ENCODE measurements around the gene NCOA3. TPM values are rescaled to one million over a fixed set of nuclear protein-coding genes. Genes with fewer than 3 reads are reported as not detected.
A peak's percentile ranks its signal among the peaks of the same experiment; 100 is the strongest.
"Not testable (repeated sequence)": the region's sequence is repeated elsewhere in the genome, so short reads cannot be mapped to it uniquely, and the experiment has no call there.

NCOA3 gene
- total RNA-seq, 1 donor from 2014 or later: 24.6 TPM

DNA sequence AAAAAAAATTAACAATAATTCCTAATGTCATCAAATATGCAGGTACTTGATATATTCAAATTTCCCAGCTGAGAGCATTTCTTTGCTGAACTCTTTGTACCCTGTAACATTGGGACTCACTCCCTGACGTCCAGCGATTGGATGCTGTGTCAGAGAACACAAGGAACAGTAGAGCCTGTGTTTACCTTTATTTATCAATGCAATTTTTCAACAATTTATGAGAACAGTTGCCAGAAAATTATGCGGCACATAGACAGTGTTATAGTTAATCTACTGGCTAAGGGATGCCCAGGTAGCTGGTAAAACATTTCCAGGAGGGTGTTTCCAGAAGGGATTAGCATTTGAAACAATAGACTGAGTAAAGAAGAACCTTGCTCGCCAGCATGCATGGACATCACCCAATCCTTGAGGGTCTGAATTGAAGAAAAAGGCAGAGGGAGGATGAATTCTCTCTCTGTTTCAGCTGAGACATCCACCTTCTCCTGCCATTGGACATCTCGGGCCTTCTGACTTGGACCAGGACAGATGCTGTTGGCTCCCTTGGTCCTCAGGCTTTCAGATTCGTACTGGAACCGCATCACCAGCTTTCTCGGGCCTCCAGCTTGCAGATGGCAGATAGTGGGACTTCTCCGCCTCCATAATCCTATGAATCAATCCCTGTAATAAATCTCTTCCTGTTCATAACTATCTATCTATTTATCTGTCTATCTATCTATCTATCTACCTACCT lies 42.2 kb upstream of the NCOA3 start:
- H3K4me1 Mint-ChIP-seq (ENCODE audit: low read depth, unreplicated experiment): no peaks in the 10 kb centered on the region
- no peaks in the 10 kb centered on the region for H3K36me3 Mint-ChIP-seq (ENCODE audit: unreplicated experiment)
- no peak overlapping the region for H3K4me3 Mint-ChIP-seq (ENCODE audit: unreplicated experiment)
- no peak overlapping the region for H3K27ac Mint-ChIP-seq (ENCODE audit: unreplicated experiment)
- H3K9me3 Mint-ChIP-seq (ENCODE audit: unreplicated experiment): no peaks in the 10 kb centered on the region
- DNase-seq: no peak
- peaks cover 2% of the 10 kb centered on the region for H3K27me3 Mint-ChIP-seq (ENCODE audit: unreplicated experiment)
- TF ChIP-seq, protein P1, sequence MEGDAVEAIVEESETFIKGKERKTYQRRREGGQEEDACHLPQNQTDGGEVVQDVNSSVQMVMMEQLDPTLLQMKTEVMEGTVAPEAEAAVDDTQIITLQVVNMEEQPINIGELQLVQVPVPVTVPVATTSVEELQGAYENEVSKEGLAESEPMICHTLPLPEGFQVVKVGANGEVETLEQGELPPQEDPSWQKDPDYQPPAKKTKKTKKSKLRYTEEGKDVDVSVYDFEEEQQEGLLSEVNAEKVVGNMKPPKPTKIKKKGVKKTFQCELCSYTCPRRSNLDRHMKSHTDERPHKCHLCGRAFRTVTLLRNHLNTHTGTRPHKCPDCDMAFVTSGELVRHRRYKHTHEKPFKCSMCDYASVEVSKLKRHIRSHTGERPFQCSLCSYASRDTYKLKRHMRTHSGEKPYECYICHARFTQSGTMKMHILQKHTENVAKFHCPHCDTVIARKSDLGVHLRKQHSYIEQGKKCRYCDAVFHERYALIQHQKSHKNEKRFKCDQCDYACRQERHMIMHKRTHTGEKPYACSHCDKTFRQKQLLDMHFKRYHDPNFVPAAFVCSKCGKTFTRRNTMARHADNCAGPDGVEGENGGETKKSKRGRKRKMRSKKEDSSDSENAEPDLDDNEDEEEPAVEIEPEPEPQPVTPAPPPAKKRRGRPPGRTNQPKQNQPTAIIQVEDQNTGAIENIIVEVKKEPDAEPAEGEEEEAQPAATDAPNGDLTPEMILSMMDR (IDR thresholded peaks at IDR 0.05; ENCODE audit: partially characterized antibody, unreplicated experiment): no peak

DNA sequence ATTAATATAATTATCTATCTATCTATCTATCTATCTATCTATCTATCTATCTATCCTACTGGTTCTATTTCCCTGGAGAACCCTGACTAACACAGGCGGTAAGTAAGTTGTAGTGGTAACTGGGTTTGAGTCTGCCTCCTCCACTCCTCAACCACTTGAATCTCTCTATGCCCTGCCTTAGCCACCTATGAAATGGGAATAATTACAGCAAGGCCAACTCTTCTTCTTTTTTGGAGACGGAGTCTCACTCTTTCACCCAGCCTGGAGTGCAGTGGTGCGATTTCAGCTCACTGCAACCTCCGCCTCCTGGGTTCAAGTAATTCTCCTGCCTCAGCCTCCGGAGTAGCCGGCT lies 41.0 kb upstream of the NCOA3 start:
- not testable (repeated sequence) for H3K36me3 Mint-ChIP-seq (ENCODE audit: unreplicated experiment); H3K9me3 Mint-ChIP-seq (ENCODE audit: unreplicated experiment); H3K27ac Mint-ChIP-seq (ENCODE audit: unreplicated experiment); H3K4me3 Mint-ChIP-seq (ENCODE audit: unreplicated experiment); H3K27me3 Mint-ChIP-seq (ENCODE audit: unreplicated experiment); H3K4me1 Mint-ChIP-seq (ENCODE audit: low read depth, unreplicated experiment); DNase-seq

DNA sequence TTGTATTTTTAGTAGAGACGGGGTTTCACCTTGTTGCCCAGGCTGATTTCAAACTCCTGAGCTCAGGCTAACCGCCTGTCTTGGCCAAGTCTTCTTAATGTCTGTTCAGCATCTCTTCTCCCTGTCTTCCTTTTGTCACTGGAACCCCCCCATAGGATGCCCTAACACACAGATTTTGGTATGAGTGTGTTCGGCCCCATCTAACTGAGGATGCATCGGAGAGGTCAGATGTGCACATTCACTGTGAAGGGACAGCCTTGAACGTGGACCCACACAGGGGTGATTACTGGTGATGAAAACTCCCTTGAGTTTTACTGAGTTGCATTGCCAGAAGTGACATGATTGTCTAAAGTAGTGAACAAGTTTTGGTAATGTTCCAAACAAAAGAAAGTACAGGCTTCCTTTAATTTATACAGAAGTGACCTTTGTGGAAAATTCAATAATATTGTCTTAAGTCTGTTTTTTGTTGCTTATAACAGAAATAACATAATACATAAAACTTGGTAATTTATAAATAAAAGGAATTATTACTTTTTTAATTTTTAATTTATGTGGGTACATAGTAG lies 40.5 kb upstream of the NCOA3 start:
- Mint-ChIP-seq H3K9me3 (ENCODE audit: unreplicated experiment) (no peaks in the 10 kb centered on the region), H3K27me3 (ENCODE audit: unreplicated experiment) (peaks cover 2% of the 10 kb centered on the region), H3K4me1 (ENCODE audit: low read depth, unreplicated experiment) (no peaks in the 10 kb centered on the region), H3K27ac (ENCODE audit: unreplicated experiment) (no peak overlapping the region), H3K36me3 (ENCODE audit: unreplicated experiment) (no peaks in the 10 kb centered on the region), H3K4me3 (ENCODE audit: unreplicated experiment) (no peak overlapping the region)
- TF ChIP-seq, protein P1 (IDR thresholded peaks at IDR 0.05; ENCODE audit: partially characterized antibody, unreplicated experiment): no peak
- no peak for DNase-seq

DNA sequence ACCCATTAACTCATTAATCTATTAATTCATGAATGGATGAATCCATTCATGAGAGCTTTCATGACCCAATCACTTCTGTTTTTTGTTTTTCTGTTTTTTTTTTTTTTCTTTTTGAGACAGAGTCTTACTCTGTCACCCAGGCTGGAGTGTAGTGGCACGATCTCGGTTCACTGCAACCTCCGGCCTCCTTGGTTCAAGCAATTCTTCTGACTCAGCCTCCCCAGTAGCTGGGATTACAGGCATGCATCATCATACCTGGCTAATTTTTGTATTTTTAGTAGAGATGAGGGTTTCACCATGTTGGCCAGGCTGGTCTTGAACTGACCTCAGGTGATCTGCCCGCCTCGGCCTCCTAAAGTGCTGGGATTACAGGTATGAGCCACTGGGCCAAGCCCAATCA lies 39.8 kb upstream of the NCOA3 start:
- H3K27me3 Mint-ChIP-seq (ENCODE audit: unreplicated experiment); H3K4me3 Mint-ChIP-seq (ENCODE audit: unreplicated experiment); DNase-seq; H3K36me3 Mint-ChIP-seq (ENCODE audit: unreplicated experiment); H3K27ac Mint-ChIP-seq (ENCODE audit: unreplicated experiment); H3K9me3 Mint-ChIP-seq (ENCODE audit: unreplicated experiment); H3K4me1 Mint-ChIP-seq (ENCODE audit: low read depth, unreplicated experiment): not testable (repeated sequence)

DNA sequence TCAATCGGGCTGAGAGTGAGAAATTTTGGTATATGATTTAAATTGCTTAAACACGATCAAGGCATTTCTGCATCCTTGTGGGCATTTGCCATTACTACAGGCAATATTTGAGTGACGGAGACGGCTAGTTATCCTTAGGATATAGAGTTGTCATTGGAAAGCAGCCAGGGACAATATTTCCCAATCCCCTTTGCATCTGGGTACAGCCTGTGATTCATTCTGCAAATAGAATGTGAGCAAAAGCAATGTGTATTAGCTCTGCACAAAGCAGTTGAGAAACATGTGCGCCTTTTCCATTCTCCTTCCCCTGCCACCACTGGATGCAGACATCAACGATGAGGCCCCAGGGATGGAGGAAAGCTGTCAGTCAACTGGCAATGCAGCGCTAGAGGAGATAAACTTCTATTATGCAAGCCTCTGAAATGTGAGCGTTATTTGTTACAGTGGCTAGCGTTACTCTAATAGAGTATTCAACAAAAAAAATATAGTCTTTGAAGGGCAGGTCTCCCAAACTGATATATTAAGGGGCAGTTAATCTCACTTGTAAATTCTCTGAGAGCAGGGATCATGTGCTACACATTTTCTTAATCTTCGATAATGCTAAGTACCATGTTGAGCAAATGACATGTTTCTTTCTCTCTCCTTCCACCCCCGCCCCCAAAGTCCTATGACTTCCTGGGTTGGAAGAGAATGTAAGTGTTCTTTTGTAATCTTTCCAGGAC lies 37.1 kb upstream of the NCOA3 start:
- no peaks in the 10 kb centered on the region for H3K4me1 Mint-ChIP-seq (ENCODE audit: low read depth, unreplicated experiment)
- peaks cover 3% of the 10 kb centered on the region for H3K27me3 Mint-ChIP-seq (ENCODE audit: unreplicated experiment)
- no peaks in the 10 kb centered on the region for H3K36me3 Mint-ChIP-seq (ENCODE audit: unreplicated experiment)
- DNase-seq: peak; percentile 15
- no peaks in the 10 kb centered on the region for H3K9me3 Mint-ChIP-seq (ENCODE audit: unreplicated experiment)
- no peak overlapping the region for H3K4me3 Mint-ChIP-seq (ENCODE audit: unreplicated experiment)
- TF ChIP-seq, protein P1 (IDR thresholded peaks at IDR 0.05; ENCODE audit: partially characterized antibody, unreplicated experiment): peak; percentile 42
- H3K27ac Mint-ChIP-seq (ENCODE audit: unreplicated experiment): no peak overlapping the region

Measured in glutamatergic neuron (in vitro differentiated cells).